Fibroblast of upper back skin (primary cell): ENCODE measurements around the gene ZNF232.
A peak's percentile ranks its signal among the peaks of the same experiment; 100 is the strongest.
"Not testable (repeated sequence)": the region's sequence is repeated elsewhere in the genome, so short reads cannot be mapped to it uniquely, and the experiment has no call there.

Source experiments
- DNase-seq: peaks from one replicate; pipeline ENCODE4 v3.0.0-alpha.2; 2013

ZNF232 gene

DNA sequence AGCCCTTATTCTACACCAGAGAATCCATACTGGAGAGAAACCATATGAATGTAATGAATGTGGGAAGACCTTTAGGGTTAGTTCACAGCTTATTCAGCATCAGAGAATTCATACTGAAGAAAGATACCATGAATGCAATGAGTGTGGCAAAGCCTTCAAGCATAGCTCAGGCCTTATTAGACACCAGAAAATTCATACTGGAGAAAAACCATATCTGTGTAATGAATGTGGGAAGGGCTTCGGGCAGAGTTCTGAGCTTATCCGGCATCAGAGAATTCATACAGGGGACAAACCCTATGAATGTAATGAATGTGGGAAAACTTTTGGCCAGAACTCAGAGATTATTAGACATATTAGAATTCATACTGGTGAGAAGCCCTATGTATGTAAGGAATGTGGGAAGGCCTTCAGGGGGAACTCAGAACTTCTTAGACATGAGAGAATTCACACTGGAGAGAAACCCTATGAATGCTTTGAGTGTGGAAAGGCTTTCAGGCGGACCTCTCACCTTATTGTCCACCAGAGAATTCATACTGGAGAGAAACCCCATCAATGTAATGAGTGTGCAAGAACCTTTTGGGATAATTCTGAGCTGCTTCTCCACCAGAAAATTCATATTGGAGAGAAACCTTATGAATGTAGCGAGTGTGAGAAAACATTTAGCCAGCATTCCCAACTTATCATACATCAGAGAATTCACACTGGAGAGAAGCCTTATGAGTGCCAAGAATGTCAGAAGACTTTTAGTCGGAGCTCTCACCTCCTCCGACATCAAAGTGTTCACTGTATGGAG is 19.3 kb downstream of the ZNF232 start:
- DNase-seq = no peak

DNA sequence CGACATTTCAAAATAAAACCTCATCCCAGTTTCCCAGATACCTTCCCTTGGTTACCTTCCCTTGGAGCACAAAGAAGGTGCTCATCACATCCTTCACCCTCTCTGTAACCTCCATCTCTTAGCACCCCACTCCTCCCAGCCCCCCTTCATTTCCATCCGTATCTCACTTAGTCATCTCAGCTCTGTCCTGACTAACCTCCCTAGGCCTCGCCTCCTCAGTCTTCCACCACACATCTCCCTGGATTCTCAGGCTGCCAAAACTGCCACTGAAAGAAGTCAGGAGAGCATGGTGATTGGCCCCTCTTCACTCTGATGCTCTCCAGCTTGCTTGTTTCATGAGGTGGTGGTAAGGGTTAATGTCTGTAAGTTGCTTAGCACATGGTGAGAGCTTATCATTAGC is 31.1 kb downstream of the ZNF232 start:
- no peak for DNase-seq

DNA sequence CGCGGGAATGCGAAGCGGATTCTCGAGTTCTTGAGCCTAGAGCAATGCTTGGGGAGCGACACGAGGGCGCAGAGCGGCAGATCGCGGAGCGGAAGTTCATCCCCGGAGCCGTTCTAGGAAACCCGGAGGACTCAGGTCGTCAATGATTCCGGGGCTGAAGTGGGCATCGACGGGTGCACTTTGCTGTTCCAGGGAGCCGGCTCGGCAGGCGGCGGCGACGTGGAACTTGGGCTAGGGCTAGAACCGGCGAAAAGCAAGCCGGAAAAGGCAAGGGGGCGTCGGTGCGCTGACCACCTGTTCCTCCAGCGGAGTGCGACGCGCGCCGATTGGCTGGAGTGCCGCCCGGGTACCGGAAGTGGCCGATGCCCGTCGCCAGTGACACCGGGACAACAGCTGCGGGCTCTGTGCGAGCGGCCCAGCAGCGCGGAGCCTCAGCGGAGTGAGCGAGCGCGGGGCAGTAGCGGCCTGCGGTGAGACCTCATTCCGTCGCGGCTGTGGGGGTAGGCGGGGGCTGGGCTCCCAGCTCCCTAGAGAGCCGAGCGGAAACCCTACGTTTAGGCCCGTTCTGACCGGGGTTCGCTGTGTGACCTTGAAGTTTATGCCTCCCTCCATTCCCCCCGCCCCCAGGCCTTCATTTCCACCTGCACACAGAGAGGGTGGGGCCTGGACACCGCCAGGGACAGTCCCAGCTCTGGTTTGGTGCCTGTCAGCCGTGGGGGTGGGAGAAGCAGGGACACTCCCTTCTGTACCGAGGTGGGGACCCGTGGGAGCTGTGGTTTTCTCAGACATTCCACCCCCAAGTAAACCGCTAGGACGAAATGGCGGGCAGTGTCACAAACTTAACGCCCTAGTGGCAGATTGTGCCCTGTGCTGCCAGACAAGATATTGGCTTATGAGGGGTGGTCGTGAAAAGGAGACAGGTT is 33.3 kb downstream of the ZNF232 start, which contains the start of gene ZFP3:
Gene ZFP3, plus strand, starts transcription at position 362 of the 923 bp plus-strand sequence. CDS start 13,038 bp downstream, outside the sequence.
- DNase-seq = peak; percentile 68

DNA sequence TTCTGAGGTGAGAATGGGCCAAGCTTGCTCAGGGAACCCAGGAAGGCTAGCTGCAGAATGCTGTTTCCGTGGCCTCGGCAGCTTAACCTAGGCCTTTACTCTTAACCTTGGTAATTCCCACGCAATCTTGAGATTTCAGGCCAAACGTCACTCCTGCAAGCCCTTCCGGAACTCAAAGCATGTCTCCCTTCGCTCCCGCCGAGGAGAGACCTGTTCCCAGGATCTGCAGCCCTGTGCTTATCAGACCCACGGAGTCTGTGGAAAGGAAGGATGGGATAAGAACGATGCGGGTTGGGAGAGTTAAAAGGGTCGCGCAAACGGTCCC is 33.9 kb downstream of the ZNF232 start:
- peak; percentile 3 for DNase-seq

DNA sequence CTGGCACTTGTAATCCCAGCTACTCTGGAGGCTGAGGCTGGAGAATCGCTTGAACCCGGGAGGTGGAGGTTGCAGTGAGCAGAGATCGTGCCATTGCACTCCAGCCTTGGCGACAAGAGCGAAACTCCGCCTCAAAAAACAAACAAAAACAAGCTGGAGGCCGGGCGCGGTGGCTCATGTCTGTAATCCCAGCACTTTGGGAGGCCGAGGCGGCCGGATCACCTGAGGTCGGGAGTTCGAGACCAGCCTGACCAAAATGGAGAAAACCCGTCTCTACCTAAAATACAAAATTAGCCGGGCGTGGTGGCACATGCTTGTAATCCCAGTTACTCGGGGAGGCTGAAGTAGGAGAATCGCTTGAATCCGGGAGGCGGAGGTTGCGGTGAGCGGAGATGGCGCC is 34.4 kb downstream of the ZNF232 start:
- not testable (repeated sequence) for DNase-seq

DNA sequence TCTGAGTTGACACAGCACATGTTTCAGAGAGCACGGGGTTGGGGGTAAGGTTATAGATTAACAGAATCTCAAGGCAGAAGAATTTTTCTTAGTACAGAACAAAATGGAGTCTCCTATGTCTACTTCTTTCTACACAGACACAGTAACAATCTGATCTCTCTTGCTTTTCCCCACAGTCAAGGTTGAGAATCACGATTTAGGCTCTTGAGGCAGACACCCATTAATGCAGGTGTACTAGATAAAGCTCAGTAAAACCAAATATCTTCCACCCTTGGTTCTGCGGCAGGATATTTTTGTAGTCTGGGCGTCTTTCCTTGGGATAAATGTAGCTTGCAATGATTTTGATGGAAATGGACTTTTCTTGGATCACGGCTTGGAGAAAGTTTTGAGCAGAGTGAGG is 36.2 kb downstream of the ZNF232 start:
- not testable (repeated sequence) for DNase-seq

DNA sequence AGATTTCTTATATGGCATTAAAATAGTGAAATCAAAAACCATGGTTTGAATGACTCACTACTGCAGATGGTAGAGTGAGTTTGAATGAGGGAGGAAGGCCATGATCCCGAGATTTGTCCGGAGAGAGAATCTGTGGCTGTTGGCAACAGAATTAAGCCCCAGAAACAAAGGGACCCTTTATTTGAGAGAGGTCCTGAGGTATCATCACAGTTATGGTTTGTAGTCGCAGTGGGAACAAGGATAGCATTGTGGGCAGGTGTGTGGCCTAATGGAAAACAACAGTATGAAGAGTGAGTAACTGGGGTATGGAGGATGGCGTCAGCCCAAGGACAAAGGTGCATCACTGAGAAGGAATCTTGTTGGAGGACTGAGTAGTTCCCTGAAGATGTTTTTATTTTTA is 42.0 kb downstream of the ZNF232 start:
- DNase-seq = no peak

DNA sequence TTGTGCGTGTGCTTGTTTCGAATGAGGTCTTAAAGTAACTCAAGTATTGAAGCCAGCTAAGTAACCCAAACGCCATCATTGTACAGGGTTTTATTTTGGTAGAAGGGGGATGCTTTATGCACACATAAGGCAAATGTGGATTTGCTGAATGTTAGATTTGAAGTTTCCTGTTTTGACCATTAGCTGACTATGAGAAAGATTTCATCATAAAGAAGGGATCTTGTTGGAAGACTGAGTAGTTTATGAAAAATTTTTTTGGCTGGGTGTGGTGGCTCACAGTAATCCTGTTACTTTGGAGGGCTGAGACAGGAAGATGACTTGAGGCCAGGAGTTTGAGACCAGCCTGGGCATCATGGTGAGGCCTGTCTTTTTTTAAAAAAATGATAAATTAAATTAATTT is 43.4 kb downstream of the ZNF232 start:
- no peak for DNase-seq

DNA sequence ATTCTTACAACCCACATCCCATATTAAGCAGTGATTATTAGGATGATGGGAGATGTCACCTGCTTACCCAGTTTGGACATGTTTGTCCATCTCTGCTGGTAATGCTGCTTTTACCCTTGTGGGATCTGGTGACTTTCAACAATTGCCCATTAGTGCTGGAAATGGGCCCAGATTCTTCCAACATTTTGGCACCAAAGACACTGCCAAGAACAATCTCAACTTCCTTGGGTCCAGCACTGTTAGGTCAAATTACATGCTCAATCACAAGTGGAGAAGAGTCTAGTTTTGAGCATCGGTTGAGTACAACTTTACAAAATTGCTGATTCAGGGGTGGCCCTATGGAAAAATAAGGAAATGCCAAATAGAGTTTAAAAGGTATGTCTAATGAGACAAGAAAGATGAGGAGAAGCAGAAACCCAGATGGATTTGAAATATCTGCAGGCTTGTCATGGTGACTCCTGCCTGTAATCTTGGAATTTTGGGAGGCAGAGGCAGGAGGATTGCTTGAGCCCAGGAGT is 46.4 kb downstream of the ZNF232 start:
- no peak for DNase-seq
